GM18526 (cell line): ENCODE results near the gene LHFPL6.

ENCODE experiments used
- POLR2A ChIP-seq: IDR thresholded peaks from 3 replicates; pipeline ENCODE4 v1.6.1; 2011; ENCODE audit not compliant: insufficient read length; ENCODE audit errors: extremely low read depth

The LHFPL6 gene

DNA sequence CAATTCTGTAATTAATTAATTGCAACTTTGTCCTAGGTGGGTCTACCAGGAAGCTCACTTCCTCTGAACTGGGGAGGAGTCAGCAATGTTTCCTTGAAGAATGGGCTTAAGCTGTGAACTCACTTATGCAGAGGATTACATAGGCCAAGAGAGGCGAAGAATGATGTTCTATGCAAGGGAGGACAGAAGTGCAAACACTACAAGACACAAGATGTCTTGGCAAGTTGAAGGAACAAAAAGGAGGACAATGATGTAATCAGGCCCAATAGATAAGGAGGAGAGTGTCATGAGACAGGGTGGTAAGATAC, 275.9 kb downstream of the LHFPL6 start:
- no peak for TF ChIP-seq POLR2A

DNA sequence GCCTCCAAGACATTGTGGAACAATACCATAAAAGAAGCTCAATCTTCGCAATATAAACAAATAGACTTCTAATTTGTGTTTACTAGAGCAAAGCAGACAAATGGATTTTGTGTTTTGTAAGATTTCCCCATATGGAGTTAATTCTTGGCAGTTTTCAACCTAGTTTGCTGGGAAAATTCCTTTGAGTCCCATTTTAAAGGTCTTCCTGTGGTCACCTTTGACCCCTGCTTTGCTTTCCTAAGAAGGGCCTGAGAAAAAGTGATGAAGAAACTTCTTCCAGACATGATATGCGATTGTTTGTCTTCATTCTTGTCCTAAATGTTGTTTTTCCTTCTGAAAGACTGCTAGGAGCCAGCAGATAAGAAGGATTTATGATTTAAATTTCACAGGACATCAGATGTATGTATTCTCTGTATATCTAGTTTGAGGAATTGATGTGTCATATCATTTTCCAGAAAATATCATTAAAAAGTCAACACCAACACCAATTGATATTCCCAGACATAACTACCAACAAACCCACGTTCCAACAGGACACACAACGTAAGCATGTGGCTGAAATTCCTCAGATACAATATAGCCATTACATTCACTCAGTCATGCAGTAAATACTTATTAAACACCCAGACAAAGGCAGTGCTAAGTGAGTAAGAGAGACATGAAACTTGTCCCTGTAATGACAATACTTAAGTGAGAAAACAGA, 276.4 kb downstream of the LHFPL6 start:
- no peak for TF ChIP-seq POLR2A

DNA sequence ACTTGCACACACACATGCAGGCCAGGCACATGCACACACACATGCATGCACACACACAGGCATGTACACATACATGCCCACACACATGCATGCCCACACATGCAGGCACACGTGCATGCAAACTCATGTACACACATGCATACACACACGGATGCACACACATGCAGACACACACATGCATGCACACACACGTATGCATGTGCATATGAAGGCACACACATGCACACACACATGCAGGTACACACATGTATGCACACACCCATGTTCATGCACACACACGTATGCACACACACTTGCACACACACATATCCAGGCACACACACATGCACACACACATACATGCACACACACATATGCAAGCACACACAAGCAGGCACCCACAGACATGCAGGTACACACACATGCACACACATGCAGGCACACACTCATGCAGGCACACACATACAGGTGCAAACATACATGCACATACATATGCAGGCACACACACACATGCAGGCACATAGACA, 278.1 kb downstream of the LHFPL6 start:
- TF ChIP-seq POLR2A: no peak

DNA sequence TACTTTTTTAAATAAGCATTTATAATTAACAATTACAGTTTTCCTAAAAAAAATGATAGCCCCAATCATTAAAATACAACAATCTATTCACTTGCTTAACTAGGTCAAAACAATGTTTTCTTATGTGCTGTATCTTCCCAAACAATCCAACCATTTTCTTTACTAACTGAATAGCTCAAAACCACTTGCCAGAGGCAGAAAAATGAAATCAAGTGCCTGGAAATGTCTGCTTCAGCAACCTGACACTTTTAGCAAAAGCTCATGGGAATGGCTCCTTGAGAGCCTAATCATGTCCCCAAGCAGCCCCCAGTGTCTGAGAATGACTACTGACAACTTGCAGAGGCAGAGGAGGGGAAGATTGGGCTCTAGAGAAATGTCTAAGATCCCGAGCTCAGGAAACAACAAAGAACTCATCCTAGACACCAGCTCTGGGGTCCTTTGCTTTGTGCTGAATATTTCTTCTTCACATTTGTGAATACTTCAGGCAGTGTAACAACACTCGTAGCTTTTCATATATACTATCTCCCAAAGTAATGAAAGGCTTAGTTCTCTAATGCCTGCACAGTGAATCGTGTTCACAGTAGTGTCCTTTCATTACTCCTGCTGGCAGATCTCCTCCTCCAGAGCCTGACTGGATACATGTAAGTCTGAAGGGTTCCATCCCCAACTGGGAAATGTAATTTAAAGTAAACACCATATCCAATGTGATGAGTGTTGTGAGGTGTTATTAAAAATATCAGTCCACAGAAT, 280.0 kb downstream of the LHFPL6 start:
- no peak for TF ChIP-seq POLR2A

DNA sequence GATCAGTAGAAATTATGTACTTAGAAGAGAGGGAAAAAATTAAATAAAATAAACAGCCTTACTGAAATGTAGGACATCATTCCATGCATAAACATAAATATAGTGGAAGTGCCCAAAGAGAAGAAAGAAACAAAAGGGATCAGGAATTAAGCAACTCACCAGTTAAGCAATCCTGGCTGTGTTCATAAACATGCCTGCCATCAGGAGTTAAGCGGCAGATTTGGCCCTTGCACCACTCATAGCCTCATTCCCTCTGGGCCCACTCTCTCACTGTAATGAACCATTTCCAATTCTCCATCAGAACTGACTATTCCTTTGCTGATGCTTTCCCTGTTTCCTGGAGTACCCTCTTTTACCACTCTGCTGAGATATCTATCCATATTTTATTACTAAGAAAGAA, 281.4 kb downstream of the LHFPL6 start:
- TF ChIP-seq POLR2A: no peak

DNA sequence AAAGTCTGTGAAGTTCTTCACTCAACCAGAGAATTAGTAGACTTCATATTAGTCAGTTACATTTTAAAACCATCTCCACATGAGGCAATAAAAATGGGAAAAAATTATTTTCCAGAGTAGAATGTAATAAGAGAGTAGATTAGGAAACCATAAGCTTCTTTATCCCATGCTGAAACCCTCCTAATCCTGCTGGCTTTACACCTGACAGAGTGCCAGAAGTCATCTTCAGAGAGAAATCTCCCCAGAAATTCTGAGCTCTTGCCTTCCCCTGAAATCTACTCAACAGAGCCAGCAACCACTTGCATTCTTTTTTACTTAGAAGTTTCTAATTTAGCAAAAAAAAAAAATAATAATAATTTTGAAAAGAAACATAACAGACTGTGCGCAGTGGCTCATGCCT, 284.8 kb downstream of the LHFPL6 start:
- TF ChIP-seq POLR2A: no peak

DNA sequence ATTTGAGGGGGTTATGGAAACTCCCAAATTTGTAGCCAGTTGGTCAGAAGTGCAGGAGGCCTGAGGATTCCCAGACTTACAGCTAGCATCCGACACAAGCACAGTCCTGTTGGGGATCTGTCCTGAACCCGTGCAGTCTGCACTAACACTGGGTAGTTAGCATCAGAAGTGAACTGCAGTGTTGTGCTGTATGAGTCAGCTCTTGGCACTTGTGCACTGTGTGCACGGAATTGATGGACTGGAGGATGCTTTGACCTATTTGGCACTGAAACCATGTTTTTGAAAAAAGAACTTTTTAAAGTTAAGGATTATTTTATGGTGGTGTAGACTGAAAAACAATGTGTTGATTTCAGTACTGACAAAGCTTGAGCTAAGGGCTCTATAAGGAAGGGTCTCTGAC, 285.7 kb downstream of the LHFPL6 start:
- no peak for TF ChIP-seq POLR2A

DNA sequence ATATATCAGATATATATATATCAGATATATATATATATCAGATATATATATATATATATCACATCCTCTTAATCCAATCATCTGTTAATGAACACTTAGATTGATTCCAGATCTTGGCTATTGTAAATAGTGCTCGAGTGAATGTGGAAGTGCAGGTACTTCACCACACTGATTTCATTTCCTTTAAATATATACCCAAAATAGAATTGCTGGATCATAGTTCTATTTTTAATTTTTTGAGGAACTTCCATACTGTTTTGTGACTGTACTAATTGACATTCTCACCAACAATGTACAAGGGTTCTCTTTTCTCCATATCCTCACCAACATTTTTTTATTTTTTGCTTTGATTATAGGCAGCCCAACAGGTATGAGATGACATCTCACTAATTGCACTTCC, 287.2 kb downstream of the LHFPL6 start:
- no peak for TF ChIP-seq POLR2A

DNA sequence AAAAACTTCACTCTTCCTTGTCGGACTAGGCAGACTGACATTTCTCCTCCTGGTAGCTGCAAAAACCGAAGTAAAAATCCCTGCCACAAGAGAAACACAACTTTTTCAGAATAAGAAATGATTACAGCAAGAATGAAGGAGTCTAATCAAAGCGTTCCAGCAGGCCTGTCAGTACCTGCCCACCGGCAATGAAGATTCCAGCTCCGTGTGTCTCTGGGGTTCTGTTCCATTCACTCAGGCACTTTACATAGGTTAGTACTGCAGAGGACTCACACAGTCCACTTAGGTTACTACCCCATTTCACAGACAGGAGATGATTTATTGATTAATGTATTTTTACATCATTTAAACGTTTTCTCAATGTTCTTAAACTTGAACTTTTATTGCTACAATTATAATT, 289.3 kb downstream of the LHFPL6 start:
- TF ChIP-seq POLR2A: no peak

DNA sequence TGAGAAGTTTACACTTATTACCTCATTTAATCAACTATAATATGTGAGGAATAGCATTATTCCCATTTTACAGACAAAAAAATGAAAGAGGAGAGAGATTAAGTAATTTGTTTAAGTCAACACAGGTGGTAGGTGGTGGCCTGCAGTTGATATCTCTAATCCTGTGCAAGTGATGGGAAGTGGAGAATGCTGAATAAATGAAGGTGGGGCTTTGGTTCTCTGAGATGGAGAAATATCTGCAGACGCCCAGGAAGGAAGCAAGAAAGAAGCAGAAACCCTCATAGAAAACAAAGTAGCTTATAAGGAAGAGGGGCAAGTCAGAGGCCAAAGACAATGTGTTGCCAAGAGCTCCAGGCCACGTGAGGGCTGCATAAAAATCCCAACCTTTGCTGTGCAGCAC, 290.4 kb downstream of the LHFPL6 start:
- TF ChIP-seq POLR2A: no peak

DNA sequence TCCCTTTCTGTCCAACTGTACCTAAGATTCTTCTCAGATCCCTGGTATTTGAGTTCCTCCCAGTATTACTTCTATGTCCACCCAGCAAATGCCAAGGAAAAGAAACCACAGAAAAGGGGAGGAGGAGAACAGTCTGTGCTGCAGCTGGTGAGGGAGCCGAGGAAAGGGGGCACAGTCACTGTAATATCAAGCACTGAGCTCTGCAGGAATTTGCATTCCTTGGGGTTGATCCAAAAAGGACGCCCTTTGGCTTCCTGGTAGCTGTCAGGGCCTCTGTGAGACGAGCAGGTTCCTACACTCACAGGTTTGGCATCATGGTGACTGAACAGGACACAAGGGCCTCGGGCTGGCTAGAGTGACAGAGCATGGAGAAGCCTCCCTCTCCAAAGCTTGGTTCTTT, 291.4 kb downstream of the LHFPL6 start:
- no peak for TF ChIP-seq POLR2A

DNA sequence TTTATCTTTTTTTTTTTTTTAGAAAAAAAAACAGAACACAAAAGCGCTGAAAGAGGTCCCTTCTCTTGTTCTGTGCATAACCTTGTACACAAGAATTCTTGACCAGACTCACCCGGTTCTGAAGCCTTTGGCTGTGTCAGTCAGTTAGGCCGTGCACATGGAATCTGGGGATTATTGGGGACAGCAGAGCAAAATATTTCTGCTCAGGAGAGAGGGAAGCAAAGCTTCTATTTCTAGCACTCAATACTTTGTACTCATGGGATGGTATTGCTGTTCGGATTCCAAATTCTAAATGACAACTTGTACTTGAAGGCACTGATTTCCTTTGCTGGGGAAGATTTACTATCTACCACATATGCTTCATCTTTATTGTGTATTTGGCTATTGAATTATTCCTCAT, 292.0 kb downstream of the LHFPL6 start:
- TF ChIP-seq POLR2A: no peak

DNA sequence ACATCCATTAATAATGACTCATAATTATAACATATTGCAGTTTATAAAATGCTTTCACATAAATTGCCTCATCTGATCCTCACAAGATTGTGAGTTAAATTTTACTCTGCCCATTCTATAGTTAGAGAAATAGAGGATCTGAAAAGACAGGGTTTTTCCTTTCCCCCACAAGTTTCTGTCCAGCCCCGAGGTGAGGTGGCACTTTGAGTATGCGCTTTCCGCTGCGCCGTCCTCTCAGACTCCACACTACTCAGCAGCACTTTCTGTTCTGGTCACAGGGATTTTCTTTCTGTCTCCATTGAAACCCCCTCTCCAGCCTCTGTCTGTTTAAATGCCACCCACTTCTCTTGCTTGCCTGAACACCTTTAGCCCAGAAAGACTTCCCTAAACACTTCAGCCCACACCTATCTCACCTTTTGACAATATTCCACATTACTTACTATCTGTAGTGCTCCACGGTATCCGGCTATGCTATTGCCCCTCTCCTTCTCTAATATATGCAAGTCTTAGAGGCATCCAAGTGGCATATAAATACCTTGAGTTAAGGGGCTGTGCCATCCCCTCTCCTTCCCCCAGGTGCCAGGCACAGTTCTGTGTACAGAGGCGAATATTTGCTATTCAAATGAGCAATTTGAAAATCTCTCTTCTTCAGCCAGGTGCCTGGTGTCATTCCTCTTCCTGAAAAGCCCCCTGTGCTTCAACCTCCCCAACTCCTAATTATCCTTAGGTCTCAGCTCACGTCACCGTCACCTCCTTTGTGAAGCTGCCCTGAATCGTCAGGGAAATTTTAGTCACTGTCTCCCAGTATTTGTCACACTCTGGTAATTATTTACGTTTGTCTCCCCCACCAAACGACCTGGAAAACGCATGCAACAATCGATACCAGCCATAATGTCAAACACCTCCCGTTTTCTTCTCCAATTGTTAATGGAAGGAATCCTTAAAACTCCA, 296.1 kb downstream of the LHFPL6 start:
- no peak for TF ChIP-seq POLR2A

DNA sequence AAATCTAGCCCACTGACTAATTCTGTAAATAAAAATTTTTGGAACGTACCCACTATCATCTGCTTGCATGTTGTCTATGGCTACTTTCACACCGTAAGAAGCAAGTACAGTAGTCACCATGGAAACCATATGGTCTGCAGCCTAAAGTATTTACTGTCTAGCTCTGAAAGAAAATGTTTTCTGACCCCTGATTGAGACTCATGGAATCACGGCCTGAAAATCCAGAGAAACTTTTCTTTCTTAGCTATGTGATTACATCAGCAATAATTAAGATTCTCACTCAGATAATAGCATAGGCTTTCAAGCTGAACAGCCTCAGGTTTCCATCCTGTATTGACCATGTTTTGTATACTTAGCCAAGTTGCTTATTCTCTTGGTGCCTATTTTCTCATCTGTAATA, 300.2 kb downstream of the LHFPL6 start:
- no peak for TF ChIP-seq POLR2A

DNA sequence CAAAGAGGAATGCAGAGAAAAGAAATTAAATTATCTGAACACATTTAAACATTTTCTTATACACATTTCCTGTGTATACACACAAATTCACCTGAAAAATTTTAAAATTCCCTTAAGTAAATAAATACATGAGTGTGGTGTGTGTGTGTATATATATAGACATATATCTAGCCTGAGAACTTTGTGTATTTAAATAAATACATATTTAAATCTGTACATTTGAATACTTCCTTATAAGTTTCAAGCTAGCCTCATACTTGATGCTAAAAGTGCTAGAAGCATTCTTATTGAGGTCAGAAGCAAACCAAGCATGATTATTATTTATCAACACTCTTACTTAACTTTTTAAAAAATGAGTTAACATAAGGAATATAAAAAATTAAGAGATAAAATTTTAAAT, 304.0 kb downstream of the LHFPL6 start:
- no peak for TF ChIP-seq POLR2A
